Type B pancreatic cell (in vitro differentiated cells): ENCODE data around the gene GET4. TPM values are rescaled to one million over a fixed set of nuclear protein-coding genes. Genes with fewer than 3 reads are reported as not detected.

Experiments
- DNase-seq: peaks from one replicate; pipeline ENCODE4 v3.0.0; 2021; ENCODE audit warnings: mixed read lengths; ENCODE audit not compliant: unreplicated experiment; ENCODE audit errors: extremely low spot score
- H3K27ac Mint-ChIP-seq: 2 replicates; pipeline ENCODE4 v1.8.0; 2021; ENCODE audit warnings: mild to moderate bottlenecking, mixed read lengths
- H3K27me3 Mint-ChIP-seq: 2 replicates; pipeline ENCODE4 v1.8.0; 2021; ENCODE audit warnings: mixed read lengths
- H3K36me3 Mint-ChIP-seq: 2 replicates; pipeline ENCODE4 v1.8.0; 2021; ENCODE audit warnings: mixed read lengths
- H3K4me1 Mint-ChIP-seq: one replicate; pipeline ENCODE4 v1.8.0; 2021; ENCODE audit warnings: mixed read lengths; ENCODE audit not compliant: unreplicated experiment
- H3K4me3 Mint-ChIP-seq: 2 replicates; pipeline ENCODE4 v1.8.0; 2021; ENCODE audit warnings: mild to moderate bottlenecking, mixed read lengths
- H3K9me3 Mint-ChIP-seq: 2 replicates; pipeline ENCODE4 v1.8.0; 2021; ENCODE audit warnings: mixed read lengths
- total RNA-seq: library from RNA; stranded (reverse); gene quantifications from 2 replicates; pipeline ENCODE4 v1.2.1, GENCODE V29; 2021; ENCODE audit warnings: low replicate concordance
- TF ChIP-seq, protein P1 (sequence below): fragments of 200-600 bp; sonication (generic); conservative IDR thresholded peaks from 2 replicates; pipeline ENCODE4 v1.5.0; 2021; ENCODE audit warnings: antibody characterized with exemption, mild to moderate bottlenecking

Gene GET4
- total RNA-seq, 1 donor from 2014 or later, result 46.3 TPM

DNA sequence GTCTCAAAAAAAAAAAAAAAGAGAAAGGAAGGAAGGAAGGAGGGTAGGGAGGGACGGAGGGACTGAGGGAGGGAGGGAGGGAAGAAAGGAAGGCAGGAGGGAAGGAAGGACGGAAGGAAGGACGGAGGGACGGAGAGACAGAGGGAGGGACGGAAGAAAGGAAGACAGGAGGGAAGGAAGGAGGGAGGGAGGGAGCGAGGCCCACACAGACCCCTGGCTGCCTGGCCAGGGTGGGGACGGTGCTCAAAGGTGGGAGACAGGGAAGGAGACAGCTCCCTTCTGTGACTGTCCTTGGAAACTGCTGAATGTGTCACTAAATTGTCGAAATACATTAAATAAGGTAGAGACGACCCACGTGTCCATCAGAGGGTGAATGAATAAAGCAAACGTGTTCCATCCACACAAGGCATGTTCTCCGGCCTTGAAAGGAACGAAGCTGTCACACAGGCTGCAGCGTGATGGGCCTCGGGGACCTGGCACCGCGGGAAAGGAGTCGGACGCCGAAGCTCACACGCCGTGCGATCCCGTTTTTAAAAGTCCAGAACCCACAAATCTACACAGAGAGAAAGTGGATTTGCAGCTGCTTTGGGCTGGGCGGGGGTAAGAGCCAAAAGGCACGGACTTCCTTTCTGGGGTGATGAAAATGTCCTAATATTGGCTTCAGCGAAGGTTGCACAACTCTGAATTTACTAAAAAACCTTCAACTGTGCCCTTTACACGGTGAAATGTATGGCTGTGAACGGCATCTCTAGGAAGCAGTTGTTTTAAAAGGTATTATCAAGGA is 54.8 kb downstream of the GET4 start:
- TF ChIP-seq, protein P1, sequence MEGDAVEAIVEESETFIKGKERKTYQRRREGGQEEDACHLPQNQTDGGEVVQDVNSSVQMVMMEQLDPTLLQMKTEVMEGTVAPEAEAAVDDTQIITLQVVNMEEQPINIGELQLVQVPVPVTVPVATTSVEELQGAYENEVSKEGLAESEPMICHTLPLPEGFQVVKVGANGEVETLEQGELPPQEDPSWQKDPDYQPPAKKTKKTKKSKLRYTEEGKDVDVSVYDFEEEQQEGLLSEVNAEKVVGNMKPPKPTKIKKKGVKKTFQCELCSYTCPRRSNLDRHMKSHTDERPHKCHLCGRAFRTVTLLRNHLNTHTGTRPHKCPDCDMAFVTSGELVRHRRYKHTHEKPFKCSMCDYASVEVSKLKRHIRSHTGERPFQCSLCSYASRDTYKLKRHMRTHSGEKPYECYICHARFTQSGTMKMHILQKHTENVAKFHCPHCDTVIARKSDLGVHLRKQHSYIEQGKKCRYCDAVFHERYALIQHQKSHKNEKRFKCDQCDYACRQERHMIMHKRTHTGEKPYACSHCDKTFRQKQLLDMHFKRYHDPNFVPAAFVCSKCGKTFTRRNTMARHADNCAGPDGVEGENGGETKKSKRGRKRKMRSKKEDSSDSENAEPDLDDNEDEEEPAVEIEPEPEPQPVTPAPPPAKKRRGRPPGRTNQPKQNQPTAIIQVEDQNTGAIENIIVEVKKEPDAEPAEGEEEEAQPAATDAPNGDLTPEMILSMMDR, result no peak
- H3K4me1 Mint-ChIP-seq, result peaks cover 4% of the 10 kb centered on the region
- no peaks in the 10 kb centered on the region for H3K36me3 Mint-ChIP-seq
- no peak overlapping the region for H3K4me3 Mint-ChIP-seq
- DNase-seq, result no peak
- H3K27ac Mint-ChIP-seq, result no peak overlapping the region
- H3K9me3 Mint-ChIP-seq, result no peaks in the 10 kb centered on the region
- H3K27me3 Mint-ChIP-seq, result no peaks in the 10 kb centered on the region

DNA sequence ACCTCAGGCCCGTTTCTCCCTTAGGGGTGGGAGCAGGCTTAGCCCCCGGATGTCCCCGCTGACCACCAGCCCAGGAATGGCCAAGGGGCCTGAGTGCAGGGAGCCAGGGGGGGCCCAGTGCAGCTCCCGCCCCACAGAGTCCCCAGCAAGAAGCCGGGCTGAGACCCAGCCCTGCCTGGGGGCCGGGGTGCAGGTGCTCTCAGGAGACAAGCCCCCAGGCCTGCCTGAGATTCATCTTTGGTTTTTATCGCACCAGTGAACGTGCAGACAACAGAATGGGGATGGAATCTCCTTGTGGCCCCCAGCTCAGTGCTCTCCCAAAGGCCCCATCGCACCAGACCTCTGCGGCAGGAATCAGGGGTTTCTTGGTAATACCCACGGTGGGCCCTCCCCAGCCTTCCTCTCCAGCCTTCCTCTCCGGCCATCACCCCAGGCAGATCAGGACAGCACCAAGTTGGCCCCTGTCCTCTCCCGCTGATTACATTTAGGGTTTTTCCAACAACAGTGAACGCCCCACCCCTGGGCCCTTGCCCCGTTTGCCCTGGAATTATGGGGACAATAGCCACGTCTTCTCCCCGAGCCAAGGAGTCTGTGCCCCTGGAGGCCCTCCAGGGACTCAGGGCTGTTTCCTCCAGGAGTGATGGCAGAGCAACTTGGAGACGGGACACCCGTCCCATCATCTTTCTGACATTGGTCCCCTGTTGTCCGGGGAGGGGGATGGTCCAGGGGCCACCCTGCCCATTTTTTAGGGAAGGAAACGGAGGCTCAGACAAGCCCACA is 55.7 kb downstream of the GET4 start:
- no peak for DNase-seq
- no peak overlapping the region for H3K4me3 Mint-ChIP-seq
- H3K36me3 Mint-ChIP-seq, result no peaks in the 10 kb centered on the region
- TF ChIP-seq, protein P1, result no peak
- peaks cover 4% of the 10 kb centered on the region for H3K4me1 Mint-ChIP-seq
- no peaks in the 10 kb centered on the region for H3K9me3 Mint-ChIP-seq
- H3K27me3 Mint-ChIP-seq, result no peaks in the 10 kb centered on the region
- no peak overlapping the region for H3K27ac Mint-ChIP-seq

DNA sequence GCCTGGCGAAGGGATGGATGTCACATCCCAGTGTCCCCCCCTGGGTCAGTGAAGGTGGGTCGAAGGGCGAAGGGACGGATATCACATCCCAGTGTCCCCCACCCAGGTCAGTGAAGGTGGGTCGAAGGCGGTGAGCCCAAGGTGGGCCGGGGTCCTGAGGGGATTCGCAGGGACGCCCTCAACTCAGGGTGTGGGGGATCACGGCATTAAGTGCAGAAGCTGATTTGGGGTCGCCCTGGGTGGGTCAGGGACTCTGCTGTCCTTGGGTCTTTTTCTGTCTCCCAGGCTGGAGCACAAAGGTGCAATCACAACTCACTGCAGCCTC is 56.3 kb downstream of the GET4 start:
- TF ChIP-seq, protein P1, result no peak
- no peak overlapping the region for H3K4me3 Mint-ChIP-seq
- H3K27ac Mint-ChIP-seq, result no peak overlapping the region
- H3K27me3 Mint-ChIP-seq, result no peaks in the 10 kb centered on the region
- DNase-seq, result no peak
- H3K4me1 Mint-ChIP-seq, result no peaks in the 10 kb centered on the region
- H3K9me3 Mint-ChIP-seq, result no peaks in the 10 kb centered on the region
- H3K36me3 Mint-ChIP-seq, result no peaks in the 10 kb centered on the region

DNA sequence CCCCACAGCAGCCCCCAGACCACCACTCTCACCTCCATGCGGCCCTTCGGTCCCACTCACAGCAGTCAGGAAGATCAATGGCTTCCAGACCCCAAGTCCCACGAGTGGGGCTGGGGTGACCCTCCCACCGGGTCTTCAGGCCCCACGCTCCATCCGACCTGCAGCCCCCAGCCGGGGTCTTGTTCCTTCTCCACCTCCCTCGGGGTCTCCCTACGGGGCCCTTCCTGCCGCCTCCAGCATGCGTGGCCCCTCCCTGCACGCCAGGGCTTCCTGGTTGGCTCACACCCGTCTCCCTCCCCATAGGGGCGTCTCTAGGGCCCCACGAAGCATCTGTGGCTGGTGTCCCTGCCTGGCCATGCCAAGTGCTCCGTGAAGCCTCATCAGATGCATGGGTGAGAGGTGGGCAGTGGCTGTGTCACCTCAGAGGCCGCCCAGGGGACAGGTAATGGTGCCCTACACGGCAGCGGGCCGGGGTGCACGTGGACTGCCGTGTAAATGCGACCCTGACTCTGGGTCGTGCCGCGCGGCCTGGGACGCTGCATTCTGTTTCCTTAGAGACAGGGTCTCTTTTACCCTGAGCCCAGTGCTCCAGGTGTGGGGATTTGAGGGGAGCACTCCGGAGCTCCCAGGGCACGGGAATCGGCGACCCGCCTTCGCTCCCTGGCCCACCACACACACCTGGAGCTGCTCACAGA is 58.3 kb downstream of the GET4 start:
- no peaks in the 10 kb centered on the region for H3K27me3 Mint-ChIP-seq
- no peaks in the 10 kb centered on the region for H3K4me1 Mint-ChIP-seq
- TF ChIP-seq, protein P1, result no peak
- H3K4me3 Mint-ChIP-seq, result no peak overlapping the region
- no peaks in the 10 kb centered on the region for H3K36me3 Mint-ChIP-seq
- no peaks in the 10 kb centered on the region for H3K9me3 Mint-ChIP-seq
- DNase-seq, result no peak
- H3K27ac Mint-ChIP-seq, result no peak overlapping the region

DNA sequence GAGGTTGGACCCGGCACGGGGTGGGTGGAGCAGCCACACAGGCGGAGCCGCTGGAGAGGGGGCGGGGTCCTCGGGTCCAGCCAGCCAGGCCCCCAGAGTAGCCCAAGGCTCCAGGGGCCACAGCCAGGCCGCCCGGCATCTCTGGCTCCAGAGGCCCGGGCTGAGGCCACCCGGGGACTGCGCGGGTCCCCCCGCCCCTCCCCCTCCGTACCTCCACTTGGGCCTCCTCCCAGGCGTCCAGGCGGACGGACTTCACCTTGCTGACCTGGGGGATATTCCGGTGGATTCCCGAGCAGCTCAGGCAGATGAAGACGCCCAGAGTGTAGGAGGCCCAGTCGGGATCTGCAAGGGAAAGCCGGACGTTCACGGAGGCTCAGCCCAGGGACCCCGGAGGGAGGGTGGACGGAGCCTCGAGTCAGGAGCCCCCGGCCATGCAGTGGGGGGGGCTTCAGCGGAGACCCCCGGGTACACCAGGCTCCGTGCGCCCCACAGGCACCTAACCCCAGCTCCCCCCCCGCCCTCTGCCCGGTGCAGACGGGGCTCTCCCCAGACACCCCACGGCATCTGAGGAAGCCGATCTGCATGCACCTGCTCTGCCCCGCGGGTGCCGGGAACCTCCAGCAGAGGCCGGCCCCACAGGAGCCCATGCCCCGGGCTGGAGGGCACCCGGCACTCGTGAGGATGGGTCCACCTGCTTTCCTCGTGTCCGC is 59.0 kb downstream of the GET4 start:
- TF ChIP-seq, protein P1, result no peak
- Mint-ChIP-seq H3K9me3 (no peaks in the 10 kb centered on the region), H3K27me3 (peaks cover 5% of the 10 kb centered on the region), H3K4me3 (no peak overlapping the region), H3K27ac (no peak overlapping the region), H3K36me3 (no peaks in the 10 kb centered on the region), H3K4me1 (no peaks in the 10 kb centered on the region)
- no peak for DNase-seq
